Liver (tissue), 9 donors: ENCODE measurements around the gene NOP10. TPM values are rescaled to one million over a fixed set of nuclear protein-coding genes. Genes with fewer than 3 reads are reported as not detected.

Experiments used
- DNase-seq: peaks from one replicate; pipeline ENCODE4 v3.0.0-alpha.2; 2017; ENCODE audit warnings: low spot score
- H3K27ac ChIP-seq, 2 donors: one replicate each; pipeline ENCODE4 v1.7.0; 2013; ENCODE audit warnings: inconsistent platforms in 2 of 2, low read length in 2 of 2, control low read depth in 1 of 2, low read depth in 1 of 2, mild to moderate bottlenecking in 1 of 2
- H3K27me3 ChIP-seq, 4 donors: one replicate each; pipeline versions ENCODE4 v1.6.1 to v1.7.0; 2013; ENCODE audit warnings: low read length in 3 of 4, inconsistent platforms in 1 of 4, mild to moderate bottlenecking in 1 of 4, moderate library complexity in 1 of 4; ENCODE audit not compliant: control insufficient read depth in 4 of 4, insufficient read depth in 4 of 4
- H3K36me3 ChIP-seq, 4 donors: one replicate each; pipeline versions ENCODE4 v1.6.1 to v1.7.0; 2013; ENCODE audit warnings: low read length in 3 of 4, mild to moderate bottlenecking in 3 of 4, low read depth in 1 of 4, moderate library complexity in 1 of 4; ENCODE audit not compliant: control insufficient read depth in 4 of 4, insufficient read depth in 3 of 4
- H3K4me1 ChIP-seq, 4 donors: one replicate each; pipeline versions ENCODE4 v1.6.1 to v1.7.0; 2013; ENCODE audit warnings: low read length in 3 of 4, mild to moderate bottlenecking in 3 of 4, moderate library complexity in 1 of 4; ENCODE audit not compliant: control insufficient read depth in 4 of 4, insufficient read depth in 4 of 4
- H3K4me3 ChIP-seq, 3 donors: one replicate each; pipeline versions ENCODE4 v1.6.1 to v1.7.0; 2013; ENCODE audit warnings: low read length in 3 of 3, control low read depth in 1 of 3, low read depth in 1 of 3, mild to moderate bottlenecking in 1 of 3
- H3K9ac ChIP-seq, 2 donors: one replicate each; pipeline ENCODE4 v1.7.0; 2013; ENCODE audit warnings: low read length in 2 of 2, mild to moderate bottlenecking in 2 of 2, moderate library complexity in 2 of 2, control low read depth in 1 of 2, low read depth in 1 of 2
- H3K9me3 ChIP-seq, 4 donors: one replicate each; pipeline versions ENCODE4 v1.6.1 to v1.7.0; 2013; ENCODE audit warnings: low read length in 3 of 4; ENCODE audit not compliant: control insufficient read depth in 4 of 4
- EGR1 ChIP-seq, 2 donors: IDR thresholded peaks; 2 replicates each; pipeline ENCODE4 v1.6.1; 2016 to 2018; ENCODE audit warnings: antibody characterized with exemption in 2 of 2, low read depth in 2 of 2
- FOXA2 ChIP-seq: IDR thresholded peaks from 2 replicates; pipeline ENCODE4 v1.6.1; 2016; ENCODE audit warnings: antibody characterized with exemption
- GABPA ChIP-seq, 2 donors: IDR thresholded peaks in 1 of 2; conservative IDR thresholded peaks in 1 of 2; 2 replicates each; pipeline ENCODE4 v1.6.1; 2016; ENCODE audit warnings: antibody characterized with exemption in 2 of 2, mild to moderate bottlenecking in 1 of 2, moderate library complexity in 1 of 2
- NR2F2 ChIP-seq: IDR thresholded peaks from 2 replicates; pipeline ENCODE4 v1.6.1; 2016; ENCODE audit warnings: antibody characterized with exemption
- RAD21 ChIP-seq, 2 donors: IDR thresholded peaks; 2 replicates each; pipeline ENCODE4 v1.6.1; 2016; ENCODE audit warnings: antibody characterized with exemption in 2 of 2, mild to moderate bottlenecking in 2 of 2
- RXRA ChIP-seq, 2 donors: IDR thresholded peaks; 2 replicates each; pipeline ENCODE4 v1.6.1; 2017 to 2018; ENCODE audit warnings: antibody characterized with exemption in 2 of 2, mild to moderate bottlenecking in 1 of 2
- TAF1 ChIP-seq: conservative IDR thresholded peaks from 2 replicates; pipeline ENCODE4 v1.6.1; 2016; ENCODE audit warnings: antibody characterized with exemption, mild to moderate bottlenecking
- WGBS: extraction: QIAGEN DNeasy Blood & Tissue Kit; methylation state at CpG from one replicate; pipeline ENCODE4 v1.1.7; 2013; 5-methylcytosine and 5-hydroxymethylcytosine counted together
- polyA plus RNA-seq, 2 donors: library from polyadenylated mRNA; stranded (reverse) in 1 of 2; unstranded in 1 of 2; fragments of 200-250 nt in 1 of 2; fragments of >200 nt in 1 of 2; fragmentation: Nextera tagmentation in 1 of 2; extraction: Ambion mirVana in 1 of 2; gene quantifications; one replicate each; pipeline versions ENCODE4 v1.2.1 to v1.2.3, GENCODE V29; 2013 to 2015
- total RNA-seq, 2 donors: library from RNA; depleted of rRNA; stranded (reverse); fragments of >200 nt; gene quantifications; one replicate each; pipeline ENCODE4 v1.2.3, GENCODE V29; 2014
- TF ChIP-seq, protein P1 (sequence below): fragments of 150-350 bp; IDR thresholded peaks from 2 replicates; pipeline ENCODE4 v1.5.1; 2017; ENCODE audit warnings: improper control_type of control experiment, low read depth, low read length; ENCODE audit not compliant: missing input control
- TF ChIP-seq, protein P2 (sequence below): IDR thresholded peaks from 2 replicates; pipeline ENCODE4 v1.6.1; 2016; ENCODE audit warnings: antibody characterized with exemption, mild to moderate bottlenecking
- TF ChIP-seq, protein P3 (sequence below): IDR thresholded peaks from 2 replicates; pipeline ENCODE4 v1.6.1; 2016; ENCODE audit warnings: antibody characterized with exemption
- donor health status: healthy.
- donor health status: healthy.
- donor health status: healthy.
- donor health status: healthy.
- donor health status: healthy.

NOP10 gene
- total and polyA plus RNA-seq, 4 donors = 104 to 223 (median 125) TPM

DNA sequence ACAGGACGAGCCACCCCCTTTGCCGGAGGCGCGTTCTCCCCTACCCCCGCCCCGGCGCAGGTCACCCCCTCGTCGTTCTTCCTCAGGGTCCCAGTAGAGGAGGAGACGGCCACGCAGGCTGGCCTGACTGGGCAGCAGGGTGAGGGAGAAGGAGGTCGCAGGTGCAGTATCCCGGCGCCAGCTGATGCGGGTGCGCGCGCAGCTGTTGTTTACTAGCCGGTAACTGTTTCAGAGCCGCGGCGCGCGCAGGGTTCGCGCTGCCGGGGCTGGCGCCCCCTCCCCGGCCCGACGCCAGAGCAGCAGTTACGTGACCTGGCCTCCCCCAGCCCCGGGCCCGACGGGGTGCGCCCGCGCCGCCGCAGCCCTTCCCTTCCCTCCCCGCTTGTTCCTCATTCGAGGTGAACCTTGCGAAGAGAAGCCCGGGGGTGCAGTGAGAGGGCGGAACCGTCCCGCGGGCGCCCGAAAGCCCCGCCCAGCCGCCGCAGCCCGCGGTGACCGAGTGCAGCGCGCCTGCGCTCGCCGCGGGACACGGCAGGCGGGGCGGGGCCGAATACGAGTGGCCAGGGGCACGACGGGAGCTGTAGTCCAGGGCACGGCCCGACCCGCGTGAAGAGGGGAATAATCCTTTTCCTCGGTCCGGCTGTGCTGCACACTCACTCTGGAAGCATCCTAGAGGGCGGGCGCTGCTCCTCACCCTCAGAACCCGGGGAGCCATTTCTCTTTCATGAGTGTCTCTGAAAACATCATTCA is 5.2 kb downstream of the NOP10 start, which contains the start of gene SLC12A6:
Gene SLC12A6, minus strand, starts transcription at position 225 of the 750 bp plus-strand sequence. CDS start 1,101 bp downstream, outside the sequence.
- Histone ChIP-seq H3K4me1 (peaks cover 0 to 16% (median 10%) of the 10 kb centered on the region in 4 donors), H3K9ac (peak within 1 kb of the TSS; percentile 64 to 71), H3K9me3 (no peaks in the 10 kb centered on the region), H3K36me3 (peaks cover 0 to 6% (median 1%) of the 10 kb centered on the region in 4 donors), H3K27ac (peak within 1 kb of the TSS; percentile 73 to 92), H3K4me3 (peak within 1 kb of the TSS; percentile 64 to 89 (median 80)), H3K27me3 (no peaks in the 10 kb centered on the region)
- WGBS = under 1% methylated on average over 78 of the region's 78 CpGs
- DNase-seq = peak; percentile 91
- TF ChIP-seq GABPA (IDR thresholded peaks at IDR 0.05 in 1 of 2, conservative IDR thresholded peaks at IDR 0.05 in 1 of 2) (no peak), EGR1 (IDR thresholded peaks at IDR 0.05; ENCODE audit: low read depth in 2 of 2) (no peak), FOXA2 (peak; percentile 19), TAF1 (peak; percentile 20)

DNA sequence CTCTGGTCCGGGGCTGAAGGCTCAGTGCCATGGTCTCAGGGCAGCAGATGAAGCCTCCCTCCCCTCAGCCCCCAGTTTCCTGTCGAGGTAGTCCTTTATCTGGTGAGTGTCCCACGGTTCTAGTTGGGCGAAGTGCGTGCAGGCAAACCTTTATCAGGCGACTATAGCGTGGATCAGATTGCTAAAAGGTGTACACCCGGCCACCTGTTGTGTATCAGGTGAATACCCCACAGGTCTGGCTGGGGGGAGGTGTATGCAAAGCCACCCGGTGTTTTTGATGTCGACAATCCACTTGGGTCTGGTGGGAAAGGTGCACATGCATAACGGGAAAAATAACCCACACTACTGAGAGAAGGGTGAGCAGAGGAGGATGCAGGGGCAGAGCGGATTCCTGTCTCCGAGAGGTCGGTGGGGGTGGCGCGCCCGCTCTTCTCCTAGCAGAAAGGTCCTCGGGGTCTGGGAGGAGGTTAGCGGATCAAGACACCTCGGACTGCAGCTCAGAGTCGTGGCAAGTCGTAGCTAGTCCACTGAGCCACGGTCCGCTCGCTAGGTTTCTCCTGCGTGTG is 5.9 kb downstream of the NOP10 start:
- WGBS = 1% methylated on average over 26 of the region's 26 CpGs

More for the DNA sequence above, 5.9 kb downstream of the NOP10 start:
- no peak for TF ChIP-seq RXRA (IDR thresholded peaks at IDR 0.05)
- TF ChIP-seq, protein P1, sequence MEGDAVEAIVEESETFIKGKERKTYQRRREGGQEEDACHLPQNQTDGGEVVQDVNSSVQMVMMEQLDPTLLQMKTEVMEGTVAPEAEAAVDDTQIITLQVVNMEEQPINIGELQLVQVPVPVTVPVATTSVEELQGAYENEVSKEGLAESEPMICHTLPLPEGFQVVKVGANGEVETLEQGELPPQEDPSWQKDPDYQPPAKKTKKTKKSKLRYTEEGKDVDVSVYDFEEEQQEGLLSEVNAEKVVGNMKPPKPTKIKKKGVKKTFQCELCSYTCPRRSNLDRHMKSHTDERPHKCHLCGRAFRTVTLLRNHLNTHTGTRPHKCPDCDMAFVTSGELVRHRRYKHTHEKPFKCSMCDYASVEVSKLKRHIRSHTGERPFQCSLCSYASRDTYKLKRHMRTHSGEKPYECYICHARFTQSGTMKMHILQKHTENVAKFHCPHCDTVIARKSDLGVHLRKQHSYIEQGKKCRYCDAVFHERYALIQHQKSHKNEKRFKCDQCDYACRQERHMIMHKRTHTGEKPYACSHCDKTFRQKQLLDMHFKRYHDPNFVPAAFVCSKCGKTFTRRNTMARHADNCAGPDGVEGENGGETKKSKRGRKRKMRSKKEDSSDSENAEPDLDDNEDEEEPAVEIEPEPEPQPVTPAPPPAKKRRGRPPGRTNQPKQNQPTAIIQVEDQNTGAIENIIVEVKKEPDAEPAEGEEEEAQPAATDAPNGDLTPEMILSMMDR = no peak
- TF ChIP-seq, protein P2, sequence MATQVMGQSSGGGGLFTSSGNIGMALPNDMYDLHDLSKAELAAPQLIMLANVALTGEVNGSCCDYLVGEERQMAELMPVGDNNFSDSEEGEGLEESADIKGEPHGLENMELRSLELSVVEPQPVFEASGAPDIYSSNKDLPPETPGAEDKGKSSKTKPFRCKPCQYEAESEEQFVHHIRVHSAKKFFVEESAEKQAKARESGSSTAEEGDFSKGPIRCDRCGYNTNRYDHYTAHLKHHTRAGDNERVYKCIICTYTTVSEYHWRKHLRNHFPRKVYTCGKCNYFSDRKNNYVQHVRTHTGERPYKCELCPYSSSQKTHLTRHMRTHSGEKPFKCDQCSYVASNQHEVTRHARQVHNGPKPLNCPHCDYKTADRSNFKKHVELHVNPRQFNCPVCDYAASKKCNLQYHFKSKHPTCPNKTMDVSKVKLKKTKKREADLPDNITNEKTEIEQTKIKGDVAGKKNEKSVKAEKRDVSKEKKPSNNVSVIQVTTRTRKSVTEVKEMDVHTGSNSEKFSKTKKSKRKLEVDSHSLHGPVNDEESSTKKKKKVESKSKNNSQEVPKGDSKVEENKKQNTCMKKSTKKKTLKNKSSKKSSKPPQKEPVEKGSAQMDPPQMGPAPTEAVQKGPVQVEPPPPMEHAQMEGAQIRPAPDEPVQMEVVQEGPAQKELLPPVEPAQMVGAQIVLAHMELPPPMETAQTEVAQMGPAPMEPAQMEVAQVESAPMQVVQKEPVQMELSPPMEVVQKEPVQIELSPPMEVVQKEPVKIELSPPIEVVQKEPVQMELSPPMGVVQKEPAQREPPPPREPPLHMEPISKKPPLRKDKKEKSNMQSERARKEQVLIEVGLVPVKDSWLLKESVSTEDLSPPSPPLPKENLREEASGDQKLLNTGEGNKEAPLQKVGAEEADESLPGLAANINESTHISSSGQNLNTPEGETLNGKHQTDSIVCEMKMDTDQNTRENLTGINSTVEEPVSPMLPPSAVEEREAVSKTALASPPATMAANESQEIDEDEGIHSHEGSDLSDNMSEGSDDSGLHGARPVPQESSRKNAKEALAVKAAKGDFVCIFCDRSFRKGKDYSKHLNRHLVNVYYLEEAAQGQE = no peak
- no peak for TF ChIP-seq EGR1 (IDR thresholded peaks at IDR 0.05; ENCODE audit: low read depth in 2 of 2)
- TF ChIP-seq, protein P3, sequence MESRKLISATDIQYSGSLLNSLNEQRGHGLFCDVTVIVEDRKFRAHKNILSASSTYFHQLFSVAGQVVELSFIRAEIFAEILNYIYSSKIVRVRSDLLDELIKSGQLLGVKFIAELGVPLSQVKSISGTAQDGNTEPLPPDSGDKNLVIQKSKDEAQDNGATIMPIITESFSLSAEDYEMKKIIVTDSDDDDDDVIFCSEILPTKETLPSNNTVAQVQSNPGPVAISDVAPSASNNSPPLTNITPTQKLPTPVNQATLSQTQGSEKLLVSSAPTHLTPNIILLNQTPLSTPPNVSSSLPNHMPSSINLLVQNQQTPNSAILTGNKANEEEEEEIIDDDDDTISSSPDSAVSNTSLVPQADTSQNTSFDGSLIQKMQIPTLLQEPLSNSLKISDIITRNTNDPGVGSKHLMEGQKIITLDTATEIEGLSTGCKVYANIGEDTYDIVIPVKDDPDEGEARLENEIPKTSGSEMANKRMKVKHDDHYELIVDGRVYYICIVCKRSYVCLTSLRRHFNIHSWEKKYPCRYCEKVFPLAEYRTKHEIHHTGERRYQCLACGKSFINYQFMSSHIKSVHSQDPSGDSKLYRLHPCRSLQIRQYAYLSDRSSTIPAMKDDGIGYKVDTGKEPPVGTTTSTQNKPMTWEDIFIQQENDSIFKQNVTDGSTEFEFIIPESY = no peak
- no peak for TF ChIP-seq FOXA2
- TF ChIP-seq RAD21 (IDR thresholded peaks at IDR 0.05) = no peak
- TF ChIP-seq NR2F2 = no peak
- Histone ChIP-seq H3K4me1 (peaks cover 0 to 16% (median 10%) of the 10 kb centered on the region in 4 donors), H3K36me3 (peaks cover 0 to 6% (median 1%) of the 10 kb centered on the region in 4 donors), H3K4me3 (peak overlapping the region; percentile 64 to 89 (median 80)), H3K27me3 (no peaks in the 10 kb centered on the region), H3K9me3 (no peaks in the 10 kb centered on the region), H3K27ac (peak overlapping the region; percentile 73 to 92), H3K9ac (peak overlapping the region; percentile 64 to 71)
- DNase-seq = no peak
